HG03354 (cell line): ENCODE measurements around the gene NT5M.

Experiments
- ATAC-seq: cut with Tn5 transposase; IDR thresholded peaks from one replicate; pipeline ENCODE4 v1.9.1; 2021; ENCODE audit warnings: mild to moderate bottlenecking; ENCODE audit not compliant: unreplicated experiment, poor library complexity, severe bottlenecking

NT5M gene

GRCh38 chr17:17351901-17352781 lies 49.0 kb downstream of the NT5M start:
- no peak for ATAC-seq

- no peak for ATAC-seq
Observed at GRCh38 chr17:17352836-17353624, 49.9 kb downstream of the NT5M start.

- ATAC-seq = no peak
Observed at GRCh38 chr17:17353625-17354484, 50.7 kb downstream of the NT5M start.

- peak; percentile 58 for ATAC-seq
Observed at GRCh38 chr17:17354560-17355349, 51.6 kb downstream of the NT5M start.

GRCh38 chr17:17355426-17355825 lies 52.3 kb downstream of the NT5M start:
- ATAC-seq = no peak

GRCh38 chr17:17356149-17356930 lies 53.2 kb downstream of the NT5M start:
- ATAC-seq = no peak

GRCh38 chr17:17356931-17357270 lies 53.7 kb downstream of the NT5M start:
- ATAC-seq = no peak

- ATAC-seq = no peak
Observed at GRCh38 chr17:17358060-17358751, 55.0 kb downstream of the NT5M start.

GRCh38 chr17:17358866-17359265 lies 55.7 kb downstream of the NT5M start:
- ATAC-seq = no peak

GRCh38 chr17:17359271-17359670 lies 56.1 kb downstream of the NT5M start:
- no peak for ATAC-seq

GRCh38 chr17:17360087-17360730 lies 57.0 kb downstream of the NT5M start:
- no peak for ATAC-seq

- no peak for ATAC-seq
Observed at GRCh38 chr17:17361543-17361866, 58.3 kb downstream of the NT5M start.

GRCh38 chr17:17361867-17362539 lies 58.8 kb downstream of the NT5M start:
- no peak for ATAC-seq

GRCh38 chr17:17362540-17362930 lies 59.4 kb downstream of the NT5M start:
- ATAC-seq = no peak

GRCh38 chr17:17363638-17364337 lies 60.6 kb downstream of the NT5M start:
- no peak for ATAC-seq

- no peak for ATAC-seq
Observed at GRCh38 chr17:17364338-17364667, 61.1 kb downstream of the NT5M start.
